ENCODE measurements around the gene FEN1. TPM values are rescaled to one million over a fixed set of nuclear protein-coding genes. Genes with fewer than 3 reads are reported as not detected.

The FEN1 gene
- polyA plus RNA-seq, 2 of the 4 experiments (the other 2 are of a cell fraction), result 38.4 to 105 TPM

GRCh38 chr11:61752117-61752924 is 40.4 kb upstream of the FEN1 start, which contains the start of gene MYRF (continued):
- TF ChIP-seq REST (IDR thresholded peaks at IDR 0.05), result no peak
- TF ChIP-seq KDM5A (IDR thresholded peaks at IDR 0.05), result no peak
- TF ChIP-seq POLR2AphosphoS2 (conservative IDR thresholded peaks at IDR 0.05; ENCODE audit: low read length), result no peak
- no peak for TF ChIP-seq PBX3 (IDR thresholded peaks at IDR 0.05)
- TF ChIP-seq NFE2L2 (conservative IDR thresholded peaks at IDR 0.05; ENCODE audit: low read length), result no peak
- peak; percentile 21 to 48; a peak in 4 of 5 replicates for TF ChIP-seq RAD21 (conservative IDR thresholded peaks at IDR 0.05 in 1 of 2, IDR thresholded peaks at IDR 0.05 in 1 of 2)
- TF ChIP-seq HOXB13 (CRISPR knock-in tag; IDR thresholded peaks at IDR 0.05; ENCODE audit: low read depth), result no peak
- no peak for TF ChIP-seq EP300 (IDR thresholded peaks at IDR 0.05)
- TF ChIP-seq HEYL (CRISPR knock-in tag; IDR thresholded peaks at IDR 0.05), result no peak

GRCh38 chr11:61752925-61753521 is 39.7 kb upstream of the FEN1 start:
- Histone ChIP-seq H3K9me3 (no peaks in the 10 kb centered on the region), H3K4me3 (peak overlapping the region; percentile 92), H3K27ac (peak overlapping the region; percentile 95 to 99), H3K4me1 (peaks cover 56% of the 10 kb centered on the region), H3K4me2 (peak overlapping the region; percentile 100)
- FAIRE-seq, result no peak
- DNase-seq (ENCODE audit: low read depth in 1 of 2, low spot score in 1 of 2), result no peak
- TF ChIP-seq FOSL2 (IDR thresholded peaks at IDR 0.05) (no peak), FOSL2 (CRISPR knock-in tag; IDR thresholded peaks at IDR 0.05) (no peak), ATOH8 (CRISPR knock-in tag; IDR thresholded peaks at IDR 0.05; ENCODE audit: low read depth) (no peak), FOSB (CRISPR knock-in tag; IDR thresholded peaks at IDR 0.05) (no peak)
- ATAC-seq, result no peak
- CTCF ChIA-PET, result interaction anchor here (0.7 to 4.7 kb wide), 15 partner anchors 10 to 355 kb away, joined by 3 to 20 read pairs (median 5); partner anchors contain the start of genes FEN1 and TMEM258
- 9% methylated on average over 16 of the region's 17 CpGs for WGBS (ENCODE audit: missing lambda C conversion rate)
- POLR2A ChIA-PET, result no interaction called here

GRCh38 chr11:61753672-61754071 is 39.0 kb upstream of the FEN1 start:
- no peak for ATAC-seq
- Histone ChIP-seq H3K9me3 (no peaks in the 10 kb centered on the region), H3K27ac (peak overlapping the region; percentile 95 to 99), H3K4me3 (peak overlapping the region; percentile 92), H3K4me2 (peak overlapping the region; percentile 100), H3K4me1 (peaks cover 60% of the 10 kb centered on the region)
- CTCF ChIA-PET, result interaction anchor here (0.7 to 4.7 kb wide), 12 partner anchors 10 to 354 kb away, joined by 3 to 20 read pairs (median 5); partner anchors contain the start of genes FEN1 and TMEM258
- no peak for FAIRE-seq
- POLR2A ChIA-PET, result no interaction called here
- TF ChIP-seq CHD4 (IDR thresholded peaks at IDR 0.05; ENCODE audit: borderline replicate concordance) (no peak), MAZ (IDR thresholded peaks at IDR 0.05; ENCODE audit: borderline replicate concordance, low read depth, low read length) (no peak), KDM1A (IDR thresholded peaks at IDR 0.05; ENCODE audit: low read depth) (no peak), CTCF (IDR thresholded peaks at IDR 0.05) (no peak), EHMT2 (IDR thresholded peaks at IDR 0.05; ENCODE audit: low read depth) (no peak), ZC3H11A (IDR thresholded peaks at IDR 0.05) (no peak), NPAS2 (CRISPR knock-in tag; IDR thresholded peaks at IDR 0.05; ENCODE audit: borderline replicate concordance) (no peak)
- WGBS (ENCODE audit: missing lambda C conversion rate), result 63% methylated on average over 5 of the region's 5 CpGs
- no peak for DNase-seq (ENCODE audit: low read depth in 1 of 2, low spot score in 1 of 2)

Data from A549 (cell line).